GM08714 (cell line): Measurements from ENCODE around the gene NHERF1.

Source experiments
- H3K4me3 ChIP-seq: fragments of 200-500 bp; sonication (Bioruptor generic); 2 replicates; pipeline ENCODE4 v1.5.1; 2014; ENCODE audit warnings: mild to moderate bottlenecking, low read length, inconsistent platforms
- ZNF274 ChIP-seq: IDR thresholded peaks from 2 replicates; pipeline ENCODE4 v1.6.1; 2012; ENCODE audit warnings: mild to moderate bottlenecking, low read depth, low read length

Gene NHERF1

DNA sequence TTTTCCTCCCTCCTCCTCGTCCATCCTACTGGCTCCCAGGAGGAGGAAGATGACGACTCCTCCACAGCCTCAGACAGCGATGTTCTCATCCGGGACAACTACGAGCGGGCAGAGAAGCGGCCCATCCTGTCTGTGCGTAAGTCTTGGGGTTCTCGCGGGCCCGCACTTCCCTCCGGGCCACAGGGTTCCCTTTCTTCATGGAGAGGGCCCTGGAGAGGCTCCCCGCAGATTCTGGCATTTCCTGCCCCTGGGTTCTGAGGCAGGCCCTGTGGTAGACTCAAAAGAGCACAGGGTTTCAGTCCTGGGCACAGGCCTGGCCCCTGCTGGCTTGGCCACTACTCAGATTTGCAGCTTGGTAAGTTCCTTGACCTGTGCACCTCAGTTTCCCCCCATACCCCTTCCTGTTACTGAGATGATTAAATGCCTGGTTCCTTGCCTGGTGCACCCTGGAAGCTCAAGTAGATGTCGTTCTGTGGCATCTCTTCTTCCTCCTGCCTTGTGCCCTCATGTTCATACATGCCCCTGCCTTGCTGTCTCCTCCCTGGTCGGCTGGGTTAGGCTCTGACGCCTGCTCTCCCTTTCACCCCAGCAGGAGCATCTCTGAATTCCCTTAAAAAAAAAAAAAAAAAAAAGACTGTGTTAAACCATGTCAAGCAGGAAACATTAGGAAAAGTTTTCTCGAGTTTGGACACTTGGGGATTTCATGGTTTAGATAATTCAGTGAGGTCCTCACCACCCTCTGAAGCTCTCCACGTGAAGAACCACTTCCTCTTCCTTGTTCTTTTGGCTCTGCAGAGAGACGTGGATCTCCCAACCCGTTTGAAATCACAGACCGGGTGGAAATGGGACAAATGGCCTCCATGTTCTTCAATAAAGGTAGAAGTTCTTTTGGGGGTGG, 42.0 kb downstream of the NHERF1 start:
- no peak for TF ChIP-seq ZNF274
- H3K4me3 ChIP-seq = no peak overlapping the region

DNA sequence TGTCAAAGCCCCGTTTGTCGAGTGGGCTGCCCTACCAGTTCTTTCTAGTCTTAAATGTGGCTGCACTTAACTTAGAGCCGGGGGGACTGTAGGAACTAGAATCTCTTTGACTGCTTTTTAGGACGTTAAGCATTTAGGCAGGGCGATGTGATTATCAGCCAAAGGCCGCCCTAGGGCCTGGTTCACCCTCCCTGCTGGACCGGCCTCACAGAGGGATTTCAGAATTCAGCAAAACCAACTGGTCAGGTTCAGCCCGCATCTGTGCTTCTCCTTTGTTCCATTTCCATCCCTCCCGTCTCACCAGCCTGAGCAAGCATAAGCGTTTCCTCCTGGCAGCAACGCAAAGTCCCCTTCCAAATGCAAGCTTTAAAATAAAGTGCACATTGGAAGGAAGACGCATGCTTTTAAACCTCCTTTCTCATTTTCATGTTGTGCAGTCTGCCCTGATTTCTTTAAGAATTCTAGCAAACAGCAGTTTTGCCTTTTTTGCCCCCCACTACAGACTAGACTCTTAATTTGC, 44.2 kb downstream of the NHERF1 start:
- TF ChIP-seq ZNF274 = no peak
- H3K4me3 ChIP-seq = no peak overlapping the region

DNA sequence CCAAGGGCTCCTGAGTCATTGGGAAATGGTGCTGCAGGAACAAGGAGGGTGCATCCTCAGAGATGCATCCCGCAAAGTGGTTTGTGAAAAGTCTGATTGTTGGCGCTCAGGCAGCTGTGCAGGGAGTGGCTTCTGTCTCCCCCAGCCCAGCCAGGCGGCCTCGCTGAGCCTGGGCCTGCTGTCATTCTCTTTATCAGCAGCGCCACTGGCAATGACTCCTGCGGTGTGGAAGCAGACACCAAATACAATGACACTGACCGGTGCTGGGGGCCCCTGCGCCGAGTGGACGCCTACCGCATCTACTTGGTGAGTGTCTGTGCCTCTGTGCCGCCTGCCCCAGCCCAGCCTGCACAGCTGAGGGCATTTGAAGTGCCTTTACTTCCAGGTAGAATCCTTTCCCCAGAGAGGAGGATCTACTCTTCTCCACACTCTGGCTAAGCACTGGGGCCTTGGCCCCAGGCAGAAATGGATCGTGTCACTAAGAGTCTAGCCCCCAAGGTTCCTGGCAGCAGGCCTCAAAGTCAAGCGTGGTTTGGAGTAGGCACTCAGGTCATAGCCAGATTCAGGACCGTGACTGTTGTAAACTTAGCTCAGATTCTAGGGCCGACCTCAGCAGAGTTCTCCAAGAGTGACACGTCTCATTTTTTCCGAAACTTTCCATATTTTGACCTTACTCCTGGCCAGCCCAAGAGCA, 47.0 kb downstream of the NHERF1 start:
- no peak for TF ChIP-seq ZNF274

DNA sequence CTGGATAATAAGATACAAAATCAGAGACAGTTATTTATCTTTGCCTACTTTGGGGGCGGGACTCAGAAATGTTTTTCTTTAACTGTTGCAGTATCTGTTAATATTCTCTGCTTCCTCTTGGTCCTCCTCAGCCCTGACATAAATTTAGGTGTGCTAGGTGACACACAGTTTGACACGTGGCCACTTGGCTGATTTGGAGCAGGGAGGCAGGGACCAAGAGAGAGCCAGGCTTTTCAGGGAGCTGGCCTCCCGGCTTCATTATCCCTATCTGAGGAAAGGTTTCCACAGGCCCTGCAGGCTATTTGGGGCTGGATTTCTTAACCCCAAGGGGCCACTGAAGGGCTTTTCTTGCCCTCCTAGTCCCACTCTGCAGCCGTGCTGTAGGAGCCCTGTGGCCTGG, 47.8 kb downstream of the NHERF1 start:
- H3K4me3 ChIP-seq = no peak overlapping the region
- no peak for TF ChIP-seq ZNF274

More for the DNA sequence above, 47.0 kb downstream of the NHERF1 start:
- H3K4me3 ChIP-seq = no peak overlapping the region

DNA sequence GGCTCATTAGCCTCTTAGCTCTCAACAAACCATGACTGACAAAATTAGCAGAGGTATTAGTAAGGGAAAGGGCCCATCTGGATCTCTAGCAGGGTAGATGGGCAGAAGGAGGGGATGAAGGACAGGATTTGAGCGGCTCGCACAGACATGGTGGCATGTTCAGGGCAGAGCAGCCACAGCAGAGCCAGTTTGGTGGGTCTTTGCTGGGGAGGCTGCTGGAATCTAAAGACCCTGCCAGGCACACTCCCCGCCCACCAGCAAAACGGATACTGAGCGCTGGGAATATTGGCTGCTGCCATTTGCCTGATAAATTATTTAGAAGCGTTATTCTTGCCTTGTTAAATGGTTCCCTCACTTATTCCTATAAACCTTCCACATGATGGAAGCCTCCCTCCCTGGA, 48.4 kb downstream of the NHERF1 start:
- no peak for TF ChIP-seq ZNF274
- no peak overlapping the region for H3K4me3 ChIP-seq

DNA sequence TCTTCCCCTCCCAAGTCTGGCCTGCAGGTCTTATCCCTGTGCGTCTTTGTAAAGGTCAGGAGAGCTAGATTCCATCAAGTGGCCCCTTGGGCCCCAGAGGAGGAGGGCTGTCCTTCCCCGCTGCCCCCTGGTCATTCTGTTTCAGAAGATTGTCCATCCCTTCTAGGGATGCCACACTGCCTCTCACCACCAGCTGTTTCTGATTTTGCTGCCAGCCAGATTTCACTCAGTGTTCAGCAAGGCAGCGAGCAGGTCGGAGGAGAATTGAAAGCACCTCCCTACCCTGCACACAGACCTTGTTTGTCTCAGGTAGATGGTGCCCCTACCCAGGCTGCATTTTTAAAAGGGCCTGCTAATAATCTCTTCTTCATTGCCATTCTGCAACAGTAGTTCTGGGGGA, 49.4 kb downstream of the NHERF1 start:
- no peak overlapping the region for H3K4me3 ChIP-seq
- TF ChIP-seq ZNF274 = no peak

DNA sequence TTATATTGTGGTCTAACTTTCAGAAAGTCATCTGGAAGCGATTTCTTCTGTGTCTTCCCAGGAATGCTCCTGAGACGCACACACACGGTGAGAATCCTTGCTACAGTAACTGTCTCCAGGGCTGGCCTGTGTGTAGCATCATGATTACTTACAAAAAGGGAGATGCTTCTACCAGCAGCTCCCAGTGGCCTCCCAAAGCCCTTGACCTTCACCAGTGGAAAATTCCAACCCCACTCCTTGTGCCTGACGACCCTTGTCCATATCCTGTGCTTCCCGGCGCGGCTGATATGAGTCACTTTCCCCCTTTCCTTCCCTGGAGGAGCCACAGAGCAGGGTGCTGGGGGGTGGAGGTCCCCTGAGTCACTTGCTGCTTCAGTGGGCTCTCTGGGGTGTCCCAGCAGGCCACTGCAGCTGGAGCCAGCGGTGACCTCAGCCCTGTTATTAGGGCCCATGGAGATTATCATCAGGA, 49.8 kb downstream of the NHERF1 start:
- TF ChIP-seq ZNF274 = no peak
- H3K4me3 ChIP-seq = no peak overlapping the region

DNA sequence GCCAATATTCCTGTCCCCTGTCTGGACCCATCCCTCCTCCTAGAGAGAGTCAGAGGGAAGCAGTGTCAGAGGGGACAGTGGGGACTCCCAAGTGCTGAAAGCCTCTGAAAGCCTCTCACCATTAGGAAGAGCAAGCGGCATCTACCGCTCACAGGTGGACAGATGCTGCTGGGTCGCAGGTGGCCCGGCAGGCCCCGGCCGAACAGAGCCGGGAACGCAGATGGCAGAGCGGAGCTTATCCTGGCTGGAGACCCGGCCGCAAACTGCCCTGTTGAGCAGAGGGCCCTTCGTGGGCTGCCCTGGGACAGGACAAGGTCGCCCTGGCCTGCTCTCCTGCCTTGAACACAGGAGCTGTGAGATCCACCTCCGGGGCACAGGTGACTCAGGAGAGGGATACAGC, 50.7 kb downstream of the NHERF1 start:
- no peak for TF ChIP-seq ZNF274
- no peak overlapping the region for H3K4me3 ChIP-seq

DNA sequence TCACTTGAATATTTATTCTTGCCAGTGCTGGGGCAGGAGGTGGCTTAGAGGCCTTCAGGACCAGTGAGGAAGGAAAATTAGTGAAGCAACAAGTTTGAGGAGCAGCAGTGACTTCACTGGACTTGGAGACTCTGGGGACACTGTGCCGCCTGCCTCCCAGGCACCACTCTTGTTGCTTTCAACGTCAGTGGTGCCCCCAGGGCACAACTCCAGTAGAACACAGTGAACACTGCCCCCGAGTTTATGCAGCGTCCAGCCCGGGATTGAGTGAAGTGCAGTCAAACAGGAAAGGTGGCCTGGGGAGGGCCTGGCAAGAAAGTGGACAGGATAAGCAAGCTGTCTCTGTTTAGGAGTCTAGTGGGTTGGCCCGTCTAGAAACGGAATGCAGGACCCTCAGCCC, 52.1 kb downstream of the NHERF1 start:
- TF ChIP-seq ZNF274 = no peak
- no peak overlapping the region for H3K4me3 ChIP-seq

DNA sequence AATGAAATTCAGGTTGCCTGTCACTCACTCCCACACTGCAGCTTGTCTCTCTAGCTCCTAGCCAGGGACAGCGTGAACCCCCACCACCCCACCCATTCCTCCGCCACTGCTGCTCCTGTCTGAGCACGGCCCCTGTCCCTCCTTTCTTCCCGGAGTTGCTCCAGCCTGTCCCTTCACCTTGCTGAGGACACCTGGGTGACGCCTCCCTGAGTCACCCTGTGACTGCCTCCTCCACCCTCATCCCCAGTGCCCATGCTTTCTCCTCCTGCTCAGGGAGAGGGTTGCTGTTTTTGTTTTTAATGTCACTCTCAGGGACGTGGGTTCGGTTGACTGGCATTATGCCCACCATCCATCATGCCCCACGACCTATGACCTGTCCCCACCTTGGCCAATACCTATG, 53.5 kb downstream of the NHERF1 start:
- no peak for TF ChIP-seq ZNF274
- no peak overlapping the region for H3K4me3 ChIP-seq

DNA sequence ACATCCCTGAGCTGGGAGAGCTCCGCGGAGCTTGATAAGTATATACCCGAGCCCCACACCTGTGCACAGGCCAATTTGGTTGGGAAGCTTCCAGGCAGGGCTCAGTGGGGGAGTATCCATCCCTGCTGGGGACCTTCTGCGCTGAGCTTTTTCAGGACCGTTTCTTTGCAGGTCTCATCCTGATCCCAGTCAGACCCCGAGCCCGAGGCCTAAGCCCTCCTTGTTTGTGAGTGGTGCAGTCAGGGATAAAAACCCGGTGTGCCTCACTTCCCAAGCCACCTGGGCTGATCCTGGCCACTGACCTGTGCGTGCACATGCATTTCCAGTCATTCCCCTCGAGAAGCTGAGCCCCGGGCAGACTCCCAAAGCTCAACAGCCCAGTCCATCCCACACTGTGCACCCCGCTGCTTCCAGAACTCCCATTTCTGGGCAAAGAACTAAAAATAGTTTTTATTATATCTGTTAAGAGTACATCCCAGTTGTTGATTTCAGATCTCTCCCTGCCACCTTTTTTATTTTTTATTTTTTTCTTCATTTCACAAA, 55.0 kb downstream of the NHERF1 start:
- no peak for TF ChIP-seq ZNF274
- no peak overlapping the region for H3K4me3 ChIP-seq

DNA sequence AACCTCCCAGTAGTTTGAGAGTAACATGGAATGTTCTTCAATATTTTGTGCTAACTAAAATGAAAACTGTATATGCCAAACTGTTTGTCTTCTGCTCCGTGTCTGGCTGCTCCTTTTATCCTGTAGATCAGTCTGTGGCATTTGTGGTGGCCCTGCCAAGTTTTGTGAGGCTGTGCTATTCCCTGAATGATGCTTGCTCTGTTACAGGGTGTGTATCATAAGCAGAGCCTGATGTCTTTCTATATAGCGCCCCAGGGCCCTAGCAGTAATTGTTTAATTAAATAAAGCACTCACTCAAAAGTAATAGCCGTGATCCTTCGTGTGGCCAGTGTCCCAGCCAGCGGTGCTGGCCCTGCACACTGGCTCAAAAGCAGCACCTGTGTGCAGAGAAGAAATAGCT, 55.5 kb downstream of the NHERF1 start:
- TF ChIP-seq ZNF274 = no peak
- no peak overlapping the region for H3K4me3 ChIP-seq

DNA sequence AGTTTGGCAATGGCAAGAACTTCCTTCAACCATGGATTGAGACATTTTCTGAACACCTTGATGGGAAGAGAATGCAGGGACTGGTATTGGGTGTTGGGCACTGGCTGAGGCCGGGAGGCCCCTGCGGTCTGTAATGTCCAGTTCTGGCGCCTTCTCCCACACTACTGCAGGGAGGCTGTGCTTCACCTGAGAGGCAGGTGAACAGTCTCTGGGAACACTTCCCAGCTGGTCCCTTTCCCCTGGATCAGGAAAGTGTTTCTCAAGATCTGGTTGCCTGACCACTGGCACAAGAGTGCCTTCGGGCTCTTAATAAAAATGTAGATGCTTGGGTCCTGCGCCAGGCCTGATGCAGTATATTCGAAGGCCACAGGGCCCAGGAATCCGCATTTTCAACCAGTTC, 56.3 kb downstream of the NHERF1 start:
- TF ChIP-seq ZNF274 = no peak
- no peak overlapping the region for H3K4me3 ChIP-seq

DNA sequence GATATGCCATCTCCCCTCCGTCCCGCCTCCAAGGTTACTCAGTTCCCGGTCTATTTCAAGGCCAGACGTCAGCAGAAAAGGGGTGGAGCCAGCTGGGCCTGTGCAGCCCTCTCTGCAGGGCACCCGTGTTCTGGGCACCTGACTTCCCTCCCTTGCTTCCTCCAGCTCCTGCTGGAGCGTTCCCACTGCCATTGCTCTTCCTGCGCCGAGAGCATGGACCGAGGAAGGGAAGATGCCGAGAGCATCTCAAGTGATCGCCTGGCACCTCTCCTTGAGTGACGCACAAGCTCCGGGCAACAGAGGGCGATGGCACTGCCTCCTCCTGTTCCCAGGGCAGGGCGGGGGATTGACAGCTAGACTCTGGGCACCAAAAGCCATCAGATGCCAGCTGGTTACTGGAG, 57.2 kb downstream of the NHERF1 start:
- H3K4me3 ChIP-seq = no peak overlapping the region
- no peak for TF ChIP-seq ZNF274

DNA sequence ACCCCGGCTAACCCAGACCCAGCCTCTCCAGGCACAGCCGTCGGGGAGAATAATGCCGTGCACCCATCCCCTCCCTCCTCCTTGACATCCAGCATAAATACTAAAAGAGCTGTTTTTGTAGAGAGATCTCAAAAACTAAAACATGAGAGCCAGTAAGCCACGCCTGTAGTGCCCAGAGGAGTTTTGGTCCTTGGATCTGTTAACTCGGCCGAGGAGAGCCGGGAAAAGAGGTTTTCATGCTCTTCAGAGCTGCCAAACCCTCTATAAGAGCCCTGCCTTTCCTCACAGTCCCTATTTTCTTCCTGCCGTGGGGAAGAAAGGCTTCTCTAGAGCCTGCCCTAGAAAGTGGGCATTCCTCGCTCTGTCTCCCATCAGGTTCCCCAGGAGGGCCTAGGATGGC, 57.9 kb downstream of the NHERF1 start:
- H3K4me3 ChIP-seq = no peak overlapping the region
- no peak for TF ChIP-seq ZNF274
